Measurements from ENCODE around the gene KRT80.
"Not testable (repeated sequence)": the region's sequence is repeated elsewhere in the genome, so short reads cannot be mapped to it uniquely, and the experiment has no call there.

The KRT80 gene

DNA sequence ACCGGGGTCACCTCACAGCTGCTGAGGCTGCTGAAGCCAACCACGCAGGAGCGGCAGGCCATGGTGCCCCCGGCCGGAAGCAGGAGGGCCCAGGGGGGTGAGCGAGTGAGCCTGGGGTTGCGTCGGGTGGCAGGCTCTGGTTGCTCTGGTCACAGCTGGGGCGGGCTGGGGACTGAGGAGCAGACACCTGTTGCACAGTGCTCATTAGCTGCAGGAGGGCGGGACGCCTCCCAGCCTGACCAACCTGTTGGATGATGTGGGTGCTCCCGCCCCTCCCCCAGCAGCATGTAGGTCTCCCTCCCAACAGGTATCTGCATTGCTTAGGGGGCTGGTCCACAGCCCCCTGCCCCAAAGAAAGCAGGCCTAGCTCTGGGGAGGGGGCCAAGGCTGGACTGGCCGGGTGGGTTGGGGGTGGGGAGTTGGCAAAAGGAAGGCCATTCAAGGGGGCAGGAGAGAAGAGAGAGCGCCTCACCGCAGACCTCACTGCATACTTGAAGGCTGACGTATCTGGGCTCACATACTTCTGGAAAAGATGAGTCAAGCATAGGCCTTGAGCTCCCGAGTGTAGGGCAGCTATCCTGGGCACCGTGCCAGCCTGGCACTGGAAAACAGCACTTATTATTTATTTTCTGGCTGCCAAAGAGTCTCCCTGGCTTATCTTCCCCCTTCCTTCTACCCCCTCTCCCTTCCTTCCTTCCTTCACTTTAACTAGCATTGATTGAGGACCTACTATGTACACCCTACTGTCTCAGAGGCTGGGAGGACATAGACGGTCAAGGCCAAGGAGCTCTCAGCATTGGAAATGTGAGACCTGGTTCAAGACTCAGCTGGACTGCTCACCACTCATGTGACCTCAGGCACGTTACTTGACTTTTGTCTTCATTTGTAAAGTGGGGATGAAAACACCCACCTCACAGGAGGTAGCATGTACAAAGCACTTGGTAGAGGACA is at the start of gene KRT80:
KRT80 (minus strand) TSS at position 174 of the 951 bp plus-strand sequence; CDS start at position 62, 112 bp downstream.
- TF ChIP-seq, protein P1, sequence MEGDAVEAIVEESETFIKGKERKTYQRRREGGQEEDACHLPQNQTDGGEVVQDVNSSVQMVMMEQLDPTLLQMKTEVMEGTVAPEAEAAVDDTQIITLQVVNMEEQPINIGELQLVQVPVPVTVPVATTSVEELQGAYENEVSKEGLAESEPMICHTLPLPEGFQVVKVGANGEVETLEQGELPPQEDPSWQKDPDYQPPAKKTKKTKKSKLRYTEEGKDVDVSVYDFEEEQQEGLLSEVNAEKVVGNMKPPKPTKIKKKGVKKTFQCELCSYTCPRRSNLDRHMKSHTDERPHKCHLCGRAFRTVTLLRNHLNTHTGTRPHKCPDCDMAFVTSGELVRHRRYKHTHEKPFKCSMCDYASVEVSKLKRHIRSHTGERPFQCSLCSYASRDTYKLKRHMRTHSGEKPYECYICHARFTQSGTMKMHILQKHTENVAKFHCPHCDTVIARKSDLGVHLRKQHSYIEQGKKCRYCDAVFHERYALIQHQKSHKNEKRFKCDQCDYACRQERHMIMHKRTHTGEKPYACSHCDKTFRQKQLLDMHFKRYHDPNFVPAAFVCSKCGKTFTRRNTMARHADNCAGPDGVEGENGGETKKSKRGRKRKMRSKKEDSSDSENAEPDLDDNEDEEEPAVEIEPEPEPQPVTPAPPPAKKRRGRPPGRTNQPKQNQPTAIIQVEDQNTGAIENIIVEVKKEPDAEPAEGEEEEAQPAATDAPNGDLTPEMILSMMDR (IDR thresholded peaks at IDR 0.05) = no peak
- peak within 1 kb of the TSS; percentile 70 to 92 for H3K27ac ChIP-seq
- peak; percentile 96 for DNase-seq (ENCODE audit: low spot score)
- H3K4me3 ChIP-seq = peak within 1 kb of the TSS; percentile 1

DNA sequence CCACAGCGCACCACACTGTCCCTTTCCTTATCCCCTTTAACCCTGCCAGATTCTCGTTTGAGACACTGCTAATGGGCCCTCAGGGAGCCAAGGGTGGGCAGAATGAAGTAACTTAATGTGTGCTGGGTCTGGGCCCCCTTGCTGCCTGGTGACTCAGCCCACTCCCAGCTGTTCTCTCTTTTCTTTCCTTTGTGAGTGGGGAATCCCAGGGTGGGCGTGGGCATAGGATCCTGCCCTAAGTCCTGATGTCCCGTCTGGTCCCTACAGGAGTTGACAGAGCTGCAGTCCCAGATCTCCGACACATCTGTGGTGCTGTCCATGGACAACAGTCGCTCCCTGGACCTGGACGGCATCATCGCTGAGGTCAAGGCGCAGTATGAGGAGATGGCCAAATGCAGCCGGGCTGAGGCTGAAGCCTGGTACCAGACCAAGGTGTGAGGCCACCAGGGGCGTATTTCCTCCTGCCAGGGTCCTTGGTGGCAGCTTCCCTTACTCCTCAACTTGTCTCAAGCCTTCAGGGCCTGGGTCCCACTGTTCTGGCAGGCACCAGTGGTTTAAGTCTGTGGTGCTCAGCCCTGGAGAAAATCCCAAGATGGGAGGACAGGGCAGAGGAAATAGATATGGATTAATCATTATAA is 49.5 kb upstream of the KRT80 start:
- DNase-seq (ENCODE audit: low spot score) = no peak
- TF ChIP-seq, protein P1 (IDR thresholded peaks at IDR 0.05) = no peak
- Histone ChIP-seq H3K27ac (no peak overlapping the region), H3K4me3 (no peak overlapping the region)

DNA sequence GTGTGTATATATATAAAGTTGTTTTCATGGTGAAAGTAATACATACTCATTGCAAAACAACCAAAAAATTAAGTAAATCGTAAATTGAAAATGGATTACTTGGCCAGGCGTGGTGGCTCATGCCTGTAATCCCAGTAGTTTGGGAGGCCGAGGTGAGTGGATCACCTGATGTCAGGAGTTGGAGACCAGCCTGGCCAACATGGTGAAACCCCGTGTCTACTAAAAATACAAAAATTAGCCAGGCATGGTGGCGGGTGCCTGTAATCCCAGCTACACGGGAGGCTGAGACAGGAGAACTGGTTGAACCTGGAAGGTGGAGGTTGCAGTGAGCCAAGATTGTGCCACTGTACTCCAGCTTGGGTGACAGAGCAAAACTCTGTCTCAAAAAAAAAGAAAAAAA is 48.4 kb upstream of the KRT80 start:
- not testable (repeated sequence) for DNase-seq (ENCODE audit: low spot score); H3K27ac ChIP-seq

DNA sequence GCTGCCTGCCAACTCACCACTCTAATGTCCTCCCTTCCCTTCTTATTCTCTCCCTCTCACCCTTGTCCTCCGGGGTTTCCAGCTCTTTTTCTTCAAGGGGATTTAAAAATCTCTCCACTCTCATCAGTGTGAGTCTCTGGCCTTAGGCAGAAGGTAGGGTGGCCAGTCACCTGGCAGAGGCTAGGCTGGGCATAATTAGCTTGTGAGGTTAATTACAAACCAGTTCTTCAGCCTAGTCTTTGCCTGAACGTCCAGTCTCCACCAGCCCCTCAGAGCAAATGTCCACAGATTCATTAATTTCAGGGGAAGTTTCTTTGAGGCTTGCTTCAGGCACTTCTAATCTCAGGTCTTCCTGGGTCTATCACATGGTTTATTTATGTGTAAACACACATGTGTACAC is 48.0 kb upstream of the KRT80 start:
- no peak overlapping the region for H3K27ac ChIP-seq
- no peak overlapping the region for H3K4me3 ChIP-seq

More for the DNA sequence above, 48.4 kb upstream of the KRT80 start:
- not testable (repeated sequence) for H3K4me3 ChIP-seq

DNA sequence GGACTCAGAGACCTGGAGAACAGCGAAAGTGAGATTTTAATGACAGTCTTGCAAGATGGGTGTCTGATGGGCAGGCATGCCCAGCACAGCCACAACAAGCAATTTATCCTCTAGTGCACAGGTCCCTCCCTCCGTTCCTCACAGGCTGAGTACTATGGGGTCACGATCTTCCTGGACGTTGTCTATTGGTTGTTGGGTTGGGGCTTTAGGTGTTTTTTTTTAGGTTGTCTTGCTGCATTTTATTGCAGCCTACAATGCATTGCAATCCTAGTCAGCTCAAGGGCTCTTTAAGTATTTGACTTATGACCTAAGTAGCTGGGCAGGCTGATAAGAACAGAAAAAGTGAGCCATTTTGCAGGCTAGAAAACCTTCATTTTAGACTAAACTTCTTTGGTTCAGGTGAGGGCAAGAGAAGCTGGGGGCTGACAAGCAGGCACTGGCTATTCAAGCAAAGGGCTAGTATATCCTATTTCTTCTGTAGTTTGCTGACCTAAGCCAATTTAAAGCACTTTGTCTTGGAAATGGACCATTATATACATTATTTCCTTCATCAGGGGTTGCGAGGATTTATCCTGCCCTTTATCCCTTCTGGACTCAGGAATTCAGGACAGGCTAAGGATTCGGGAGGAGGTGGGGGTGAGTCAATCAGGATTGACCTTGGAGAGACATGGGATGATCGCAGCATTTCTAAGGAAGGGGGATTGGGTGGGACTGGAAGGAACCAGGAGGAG is 47.3 kb upstream of the KRT80 start:
- TF ChIP-seq, protein P1 (IDR thresholded peaks at IDR 0.05) = no peak
- DNase-seq (ENCODE audit: low spot score) = no peak
- Histone ChIP-seq H3K27ac (no peak overlapping the region), H3K4me3 (no peak overlapping the region)

More for the DNA sequence above, 48.0 kb upstream of the KRT80 start:
- no peak for DNase-seq (ENCODE audit: low spot score)
- TF ChIP-seq, protein P1 (IDR thresholded peaks at IDR 0.05) = no peak

DNA sequence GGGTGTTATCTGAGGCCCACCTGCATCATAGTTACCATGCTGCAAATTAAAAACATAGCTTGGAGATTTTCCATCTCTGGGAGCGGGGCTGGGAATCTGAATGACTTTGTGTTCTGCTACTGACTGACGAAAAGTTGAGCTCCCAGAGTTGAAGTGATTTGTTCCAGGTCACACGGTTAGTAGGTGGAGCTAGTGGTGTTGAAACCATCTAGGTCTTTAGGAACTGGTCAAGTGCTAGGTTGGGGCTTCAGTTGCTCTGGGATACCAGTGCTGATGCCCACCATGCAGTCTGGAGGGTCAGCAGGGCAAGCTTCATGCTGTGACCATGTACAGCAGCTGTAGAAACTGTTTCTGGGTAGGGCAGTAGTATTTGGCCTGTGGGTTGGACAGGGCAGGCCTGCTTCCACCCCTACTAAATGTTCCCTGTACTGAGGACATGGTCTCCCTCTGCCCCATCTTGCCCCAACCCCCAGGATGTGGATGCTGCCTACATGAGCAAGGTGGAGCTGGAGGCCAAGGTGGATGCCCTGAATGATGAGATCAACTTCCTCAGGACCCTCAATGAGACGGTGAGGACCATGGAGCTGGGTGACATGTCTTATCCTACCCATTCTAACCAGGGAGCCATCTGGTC is 46.5 kb upstream of the KRT80 start:
- TF ChIP-seq, protein P1 (IDR thresholded peaks at IDR 0.05) = no peak
- no peak for DNase-seq (ENCODE audit: low spot score)
- Histone ChIP-seq H3K4me3 (no peak overlapping the region), H3K27ac (peak overlapping the region in 1 of 2 donors; percentile 20)

All from coronary artery (tissue), 2 donors.